A673 (cell line): ENCODE results near the gene RWDD3. TPM values are rescaled to one million over a fixed set of nuclear protein-coding genes. Genes with fewer than 3 reads are reported as not detected.

Experiments used
- BruUV-seq: library from RNA; stranded (reverse); fragments of 400-500 nt; replicated peaks from 2 replicates; lab custom pipeline; 2021; lab: Mats Ljungman, UMichigan
- CTCF ChIA-PET: fragments of 300-600 bp; sonication (Branson Sonifier 250); formaldehyde crosslinking; loops from one replicate; lab custom pipeline; 2022; ENCODE audit warnings: antibody characterized with exemption; lab: Charles Lee
- POLR2A ChIA-PET: fragments of 300-600 bp; sonication (Branson Sonifier 250); formaldehyde crosslinking; loops from one replicate; lab custom pipeline; 2022; ENCODE audit warnings: antibody characterized with exemption; ENCODE audit not compliant: low non-redundant PET; lab: Charles Lee
- DNase-seq: peaks from one replicate; pipeline ENCODE4 v3.0.0-alpha.2; 2015; ENCODE audit warnings: low spot score
- H3K27ac ChIP-seq: fragments of 200-600 bp; sonication (generic); 2 replicates; pipeline ENCODE4 v1.5.1; 2016; ENCODE audit warnings: mixed run types, low read depth, mild to moderate bottlenecking, mixed read lengths, antibody characterized with exemption, low read length; ENCODE audit not compliant: poor library complexity, severe bottlenecking
- H3K27me3 ChIP-seq: fragments of 200-600 bp; sonication (generic); replicated peaks from 2 replicates; pipeline ENCODE4 v1.6.1; 2017; ENCODE audit warnings: mixed run types, low read depth, mild to moderate bottlenecking, mixed read lengths, antibody characterized with exemption, low read length; ENCODE audit not compliant: insufficient read depth, poor library complexity
- H3K36me3 ChIP-seq: fragments of 200-600 bp; sonication (generic); 2 replicates; pipeline ENCODE4 v1.6.1; 2016; ENCODE audit warnings: mixed run types, mild to moderate bottlenecking, mixed read lengths, antibody characterized with exemption, low read length; ENCODE audit not compliant: insufficient read depth, poor library complexity, severe bottlenecking
- H3K4me1 ChIP-seq: fragments of 200-600 bp; sonication (generic); 2 replicates; pipeline ENCODE4 v1.6.1; 2017; ENCODE audit warnings: mixed run types, mild to moderate bottlenecking, mixed read lengths, antibody characterized with exemption, low read length; ENCODE audit not compliant: insufficient read depth, poor library complexity, severe bottlenecking
- H3K4me3 ChIP-seq: fragments of 200-600 bp; sonication (generic); 2 replicates; pipeline ENCODE4 v1.5.1; 2016; ENCODE audit warnings: low read depth, mixed run types, mild to moderate bottlenecking, mixed read lengths, low read length; ENCODE audit not compliant: poor library complexity, severe bottlenecking
- H3K9me3 ChIP-seq: fragments of 200-600 bp; sonication (generic); 2 replicates; pipeline ENCODE4 v1.6.1; 2016; ENCODE audit warnings: mixed run types, low read depth, mild to moderate bottlenecking, mixed read lengths, antibody characterized with exemption, low read length; ENCODE audit not compliant: poor library complexity, severe bottlenecking
- EZH2 ChIP-seq: fragments of 200-600 bp; sonication (generic); IDR thresholded peaks from 2 replicates; pipeline ENCODE4 v1.6.1; 2017; ENCODE audit warnings: borderline replicate concordance, low read depth, mild to moderate bottlenecking, mixed read lengths, antibody characterized with exemption, low read length; ENCODE audit not compliant: poor library complexity, severe bottlenecking
- intact Hi-C: fragments of 100-400 bp; cut with micrococcal nuclease; formaldehyde crosslinking; loops from one replicate; pipeline ENCODE4 v1.10.0; 2022; ENCODE audit not compliant: unreplicated experiment
- total RNA-seq: library from RNA; stranded (reverse); gene quantifications from 2 replicates; pipeline ENCODE4 v1.2.3, GENCODE V29; 2021
- TF ChIP-seq, protein P1 (sequence below): fragments of 300-800, 200-600 bp; sonication (generic); conservative IDR thresholded peaks from 2 replicates; pipeline ENCODE4 v1.5.1; 2017; ENCODE audit warnings: low read depth, mild to moderate bottlenecking, antibody characterized with exemption, low read length, moderate library complexity, mixed read lengths

Gene RWDD3
- total RNA-seq, 1 experiment from 2014 or later: 12.1 TPM

DNA sequence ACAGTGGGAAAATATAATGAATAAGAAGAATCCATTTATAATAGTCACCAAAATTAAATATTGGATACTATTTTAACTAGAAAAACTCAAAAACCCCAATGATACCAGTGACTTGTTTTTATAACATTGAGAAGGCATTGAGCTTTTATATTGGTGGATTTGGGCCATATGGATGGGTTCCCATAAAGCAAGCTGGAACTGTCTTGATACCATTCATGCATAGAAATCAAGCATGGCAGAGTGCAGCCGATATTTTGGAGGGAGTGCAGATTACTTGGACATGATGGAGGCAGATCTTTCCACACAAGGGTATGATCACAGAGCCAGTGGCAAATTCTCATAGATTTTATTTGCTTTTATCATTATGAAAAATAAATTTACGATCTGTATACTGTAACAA lies 3.8 kb upstream of the RWDD3 start:
- CTCF ChIA-PET: no interaction called here

DNA sequence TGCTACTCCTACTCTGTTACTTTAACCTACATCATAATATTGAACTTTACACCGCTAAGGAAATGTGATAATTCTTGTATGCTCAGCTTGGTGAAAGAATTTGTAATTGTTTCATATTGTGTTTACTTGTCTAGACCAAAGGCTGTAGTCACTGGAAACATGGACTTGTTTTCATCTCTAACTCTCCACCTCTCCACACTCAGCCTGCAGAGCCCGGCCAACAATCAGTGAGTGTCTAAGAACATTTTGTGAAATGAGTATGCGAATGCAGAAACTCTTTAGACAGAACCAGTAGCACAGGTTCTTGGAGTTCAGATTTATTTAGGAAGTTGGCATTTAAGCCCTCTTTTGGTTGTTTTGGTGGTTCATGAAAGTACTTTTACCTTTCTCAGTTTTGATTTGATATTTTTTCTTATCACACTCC lies 3.2 kb upstream of the RWDD3 start:
- no TSS peak for BruUV-seq
- Histone ChIP-seq H3K27me3 (peaks cover 6% of the 10 kb centered on the region), H3K4me3 (no peak overlapping the region), H3K36me3 (no peaks in the 10 kb centered on the region), H3K27ac (no peak overlapping the region), H3K9me3 (no peaks in the 10 kb centered on the region), H3K4me1 (peaks cover 6% of the 10 kb centered on the region)
- intact Hi-C loops: loop anchor here (5.0 to 10.0 kb wide), 2 partner anchors 116 to 378 kb away; partner anchors contain the start of gene TLCD4
- no peak for DNase-seq
- TF ChIP-seq, protein P1, sequence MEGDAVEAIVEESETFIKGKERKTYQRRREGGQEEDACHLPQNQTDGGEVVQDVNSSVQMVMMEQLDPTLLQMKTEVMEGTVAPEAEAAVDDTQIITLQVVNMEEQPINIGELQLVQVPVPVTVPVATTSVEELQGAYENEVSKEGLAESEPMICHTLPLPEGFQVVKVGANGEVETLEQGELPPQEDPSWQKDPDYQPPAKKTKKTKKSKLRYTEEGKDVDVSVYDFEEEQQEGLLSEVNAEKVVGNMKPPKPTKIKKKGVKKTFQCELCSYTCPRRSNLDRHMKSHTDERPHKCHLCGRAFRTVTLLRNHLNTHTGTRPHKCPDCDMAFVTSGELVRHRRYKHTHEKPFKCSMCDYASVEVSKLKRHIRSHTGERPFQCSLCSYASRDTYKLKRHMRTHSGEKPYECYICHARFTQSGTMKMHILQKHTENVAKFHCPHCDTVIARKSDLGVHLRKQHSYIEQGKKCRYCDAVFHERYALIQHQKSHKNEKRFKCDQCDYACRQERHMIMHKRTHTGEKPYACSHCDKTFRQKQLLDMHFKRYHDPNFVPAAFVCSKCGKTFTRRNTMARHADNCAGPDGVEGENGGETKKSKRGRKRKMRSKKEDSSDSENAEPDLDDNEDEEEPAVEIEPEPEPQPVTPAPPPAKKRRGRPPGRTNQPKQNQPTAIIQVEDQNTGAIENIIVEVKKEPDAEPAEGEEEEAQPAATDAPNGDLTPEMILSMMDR: no peak
- POLR2A ChIA-PET: no interaction called here
- CTCF ChIA-PET: no interaction called here

More for the DNA sequence above, 3.8 kb upstream of the RWDD3 start:
- Histone ChIP-seq H3K27ac (no peak overlapping the region), H3K27me3 (peaks cover 6% of the 10 kb centered on the region), H3K36me3 (no peaks in the 10 kb centered on the region), H3K9me3 (no peaks in the 10 kb centered on the region), H3K4me1 (peaks cover 6% of the 10 kb centered on the region), H3K4me3 (no peak overlapping the region)
- no peak for TF ChIP-seq EZH2
- TF ChIP-seq, protein P1: no peak
- BruUV-seq: no TSS peak
- intact Hi-C loops: loop anchor here (5.0 to 10.0 kb wide), 2 partner anchors 115 to 378 kb away; partner anchors contain the start of gene TLCD4
- POLR2A ChIA-PET: no interaction called here
- DNase-seq: no peak

DNA sequence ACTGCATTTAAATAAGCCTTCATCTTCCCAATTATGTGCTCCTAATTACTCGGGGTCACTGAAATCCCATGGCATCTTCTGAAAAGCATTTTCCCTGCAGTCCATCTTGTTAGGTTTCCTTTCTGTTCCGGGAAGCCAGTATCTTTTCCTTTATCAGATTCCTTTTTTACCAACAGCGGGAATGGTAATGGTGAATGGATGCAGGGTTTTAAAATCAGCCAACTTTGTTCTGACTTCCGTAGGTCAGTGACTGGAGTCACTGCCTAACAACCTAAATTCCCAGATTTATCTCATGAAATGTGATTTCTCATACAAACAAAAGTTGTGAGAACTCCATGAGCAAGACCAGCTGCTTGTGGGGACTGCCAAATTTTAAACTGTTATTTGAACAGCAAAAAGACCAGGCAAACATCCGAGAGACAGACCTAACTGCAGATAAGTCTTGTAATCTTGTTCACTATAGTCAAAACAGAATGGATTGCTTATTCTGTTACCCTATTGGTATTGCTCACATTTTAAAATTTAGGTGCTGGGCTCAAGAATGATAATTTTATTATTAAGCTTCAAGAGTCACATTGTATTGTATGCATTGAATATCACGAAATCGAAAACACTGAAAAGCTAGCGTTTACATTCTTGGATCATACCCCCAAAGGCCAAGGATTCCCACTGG lies 1.2 kb upstream of the RWDD3 start:
- intact Hi-C loops: loop anchor here (1.0 to 10.0 kb wide), 3 partner anchors 118 to 380 kb away; partner anchors contain the start of gene TLCD4
- peaks cover 6% of the 10 kb centered on the region for H3K27me3 ChIP-seq
- DNase-seq: no peak
- H3K4me1 ChIP-seq: peaks cover 23% of the 10 kb centered on the region
- ChIA-PET POLR2A (no interaction called here), CTCF (no interaction called here)
- H3K4me3 ChIP-seq: no peak overlapping the region
- BruUV-seq: no TSS peak
- no peak overlapping the region for H3K27ac ChIP-seq
- no peaks in the 10 kb centered on the region for H3K9me3 ChIP-seq
- no peaks in the 10 kb centered on the region for H3K36me3 ChIP-seq
- TF ChIP-seq, protein P1: no peak
- TF ChIP-seq EZH2: no peak
